ENCODE data around the gene MTF2.
"Not testable (repeated sequence)": the region's sequence is repeated elsewhere in the genome, so short reads cannot be mapped to it uniquely, and the experiment has no call there.

Gene MTF2

GRCh38 chr1:93151474-93151873 is 72.4 kb downstream of the MTF2 start:
- Histone ChIP-seq H3K36me3 (peaks cover 21% of the 10 kb centered on the region), H3K27ac (no peak overlapping the region), H3K9me3 (ENCODE audit: severe bottlenecking) (no peaks in the 10 kb centered on the region), H3K4me3 (ENCODE audit: low read depth, low read length) (no peak overlapping the region), H3K27me3 (ENCODE audit: insufficient read depth, low read depth, severe bottlenecking) (no peaks in the 10 kb centered on the region)
- no peak for DNase-seq
- no peak for TF ChIP-seq CTCF (IDR thresholded peaks at IDR 0.05; ENCODE audit: low read depth, low read length)

- Histone ChIP-seq H3K36me3 (peaks cover 26% of the 10 kb centered on the region), H3K27me3 (ENCODE audit: insufficient read depth, low read depth, severe bottlenecking) (no peaks in the 10 kb centered on the region), H3K27ac (no peak overlapping the region), H3K4me3 (ENCODE audit: low read depth, low read length) (no peak overlapping the region), H3K9me3 (ENCODE audit: severe bottlenecking) (no peaks in the 10 kb centered on the region)
- TF ChIP-seq CTCF (IDR thresholded peaks at IDR 0.05; ENCODE audit: low read depth, low read length), result no peak
- no peak for DNase-seq
Measured at GRCh38 chr1:93152835-93153234, 73.8 kb downstream of the MTF2 start.

GRCh38 chr1:93154898-93155297 is 75.8 kb downstream of the MTF2 start:
- Histone ChIP-seq H3K27ac (no peak overlapping the region), H3K27me3 (ENCODE audit: insufficient read depth, low read depth, severe bottlenecking) (no peaks in the 10 kb centered on the region), H3K36me3 (peaks cover 30% of the 10 kb centered on the region), H3K9me3 (ENCODE audit: severe bottlenecking) (no peaks in the 10 kb centered on the region), H3K4me3 (ENCODE audit: low read depth, low read length) (no peak overlapping the region)
- DNase-seq, result no peak
- TF ChIP-seq CTCF (IDR thresholded peaks at IDR 0.05; ENCODE audit: low read depth, low read length), result no peak

GRCh38 chr1:93155335-93155734 is 76.3 kb downstream of the MTF2 start:
- Histone ChIP-seq H3K27me3 (ENCODE audit: insufficient read depth, low read depth, severe bottlenecking) (no peaks in the 10 kb centered on the region), H3K4me3 (ENCODE audit: low read depth, low read length) (no peak overlapping the region), H3K27ac (no peak overlapping the region), H3K9me3 (ENCODE audit: severe bottlenecking) (no peaks in the 10 kb centered on the region), H3K36me3 (peaks cover 27% of the 10 kb centered on the region)
- no peak for DNase-seq
- TF ChIP-seq CTCF (IDR thresholded peaks at IDR 0.05; ENCODE audit: low read depth, low read length), result no peak

DNA sequence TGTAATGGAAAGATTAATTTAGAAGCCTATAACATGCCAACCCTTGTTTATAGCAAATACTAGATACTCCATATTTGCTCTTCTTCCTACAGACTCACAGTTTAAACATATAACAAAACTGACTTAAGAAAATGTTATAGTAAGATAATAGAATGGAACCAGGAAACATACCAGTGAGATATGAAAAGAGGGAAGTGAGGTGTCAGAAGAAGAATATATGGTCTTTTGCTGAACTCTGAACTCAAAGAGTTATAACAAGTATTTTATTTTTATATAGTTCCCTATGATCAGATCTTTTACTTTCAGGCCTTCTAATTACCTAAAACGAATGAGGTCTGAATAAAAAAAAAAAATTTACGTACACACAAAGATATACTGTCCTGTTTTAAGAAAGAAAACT is 80.3 kb downstream of the MTF2 start:
- TF ChIP-seq CTCF (IDR thresholded peaks at IDR 0.05; ENCODE audit: low read depth, low read length), result no peak
- Histone ChIP-seq H3K36me3 (peaks cover 26% of the 10 kb centered on the region), H3K27ac (no peak overlapping the region), H3K4me3 (ENCODE audit: low read depth, low read length) (no peak overlapping the region), H3K27me3 (ENCODE audit: insufficient read depth, low read depth, severe bottlenecking) (no peaks in the 10 kb centered on the region), H3K9me3 (ENCODE audit: severe bottlenecking) (no peaks in the 10 kb centered on the region)
- DNase-seq, result no peak

- peaks cover 11% of the 10 kb centered on the region for H3K36me3 ChIP-seq
- H3K27ac ChIP-seq; DNase-seq; H3K4me3 ChIP-seq (ENCODE audit: low read depth, low read length); H3K27me3 ChIP-seq (ENCODE audit: insufficient read depth, low read depth, severe bottlenecking); H3K9me3 ChIP-seq (ENCODE audit: severe bottlenecking): not testable (repeated sequence)
Measured at GRCh38 chr1:93163314-93163713, 84.2 kb downstream of the MTF2 start.
